Neural progenitor cell (in vitro differentiated cells): ENCODE results near the gene KRTAP12-1.

ENCODE experiments used
- CTCF ChIP-seq: fragments of 200-600 bp; sonication (generic); IDR thresholded peaks from 2 replicates; pipeline ENCODE4 v1.5.1; 2017; ENCODE audit warnings: antibody characterized with exemption, mild to moderate bottlenecking
- EZH2 ChIP-seq: fragments of 200-600 bp; sonication (generic); IDR thresholded peaks from 2 replicates; pipeline ENCODE4 v1.6.1; 2017; ENCODE audit warnings: antibody characterized with exemption, mild to moderate bottlenecking, moderate library complexity
- EZH2phosphoT487 ChIP-seq: fragments of 200-600 bp; sonication (generic); IDR thresholded peaks from 2 replicates; pipeline ENCODE4 v1.6.1; 2017; ENCODE audit warnings: antibody characterized with exemption

DNA sequence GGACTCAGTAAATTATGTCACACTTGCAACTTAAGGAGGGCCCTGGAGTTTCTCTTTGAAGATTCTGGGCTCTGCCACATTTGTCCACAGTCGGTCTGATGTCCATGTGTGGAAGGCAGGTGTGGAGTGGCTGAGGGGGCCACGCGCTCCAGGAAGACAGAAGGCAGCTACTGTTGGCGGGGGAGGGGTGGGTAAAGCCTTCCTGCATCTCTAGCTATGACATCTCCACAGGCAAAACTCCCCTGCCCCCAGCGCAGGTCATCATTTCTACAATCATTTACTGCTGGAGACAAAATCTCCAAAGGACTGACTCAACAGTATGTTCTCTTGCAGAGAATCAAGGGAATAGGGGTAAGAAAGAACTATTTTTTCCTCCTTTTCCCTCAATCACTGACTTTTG is 40.8 kb upstream of the KRTAP12-1 start:
- no peak for TF ChIP-seq CTCF
- TF ChIP-seq EZH2 = no peak
- no peak for TF ChIP-seq EZH2phosphoT487
